Measurements from ENCODE around the gene TNK2. TPM values are rescaled to one million over a fixed set of nuclear protein-coding genes. Genes with fewer than 3 reads are reported as not detected.

TNK2 gene
- total and polyA plus RNA-seq, 2 experiments from 2014 or later, result 3.2 to 12.3 TPM

GRCh38 chr3:195835791-195836190 lies 72.6 kb downstream of the TNK2 start:
- DNase-seq, result no peak
- Histone ChIP-seq H3K9me3 (ENCODE audit: low read depth) (no peaks in the 10 kb centered on the region), H3K27ac (no peak overlapping the region), H3K9ac (no peak overlapping the region), H3K79me2 (ENCODE audit: insufficient read depth) (no peaks in the 10 kb centered on the region), H2AFZ (no peak overlapping the region), H3K36me3 (ENCODE audit: low read depth) (no peaks in the 10 kb centered on the region), H3K4me1 (ENCODE audit: insufficient read depth) (no peaks in the 10 kb centered on the region), H3K4me3 (no peak overlapping the region), H3K27me3 (replicated peaks; ENCODE audit: insufficient read depth) (peaks cover 19% of the 10 kb centered on the region), H3K9me2 (ENCODE audit: insufficient read depth) (no peaks in the 10 kb centered on the region), H3F3A (ENCODE audit: insufficient read depth) (no peaks in the 10 kb centered on the region), H3K4me2 (ENCODE audit: unreplicated experiment) (no peak overlapping the region), H4K20me1 (ENCODE audit: insufficient read depth) (no peaks in the 10 kb centered on the region)
- in situ Hi-C loops (cut with MboI), result no loop called here
- WGBS, 2 experiments (ENCODE audit: low coverage in 1 of 2, low lambda C conversion rate in 2 of 2, missing lambda C conversion rate in 2 of 2), result 58 to 71% methylated on average over 7 to 14 of the region's 14 CpGs
- no peak for TF ChIP-seq EZH2phosphoT487 (IDR thresholded peaks at IDR 0.05; ENCODE audit: insufficient read depth, low read depth)
- no peak for TF ChIP-seq EZH2 (IDR thresholded peaks at IDR 0.05; ENCODE audit: insufficient read depth, poor library complexity, severe bottlenecking)

GRCh38 chr3:195834675-195835583 lies 73.4 kb downstream of the TNK2 start:
- Histone ChIP-seq H3K79me2 (ENCODE audit: insufficient read depth) (no peaks in the 10 kb centered on the region), H3K4me1 (ENCODE audit: insufficient read depth) (no peaks in the 10 kb centered on the region), H3K9me2 (ENCODE audit: insufficient read depth) (no peaks in the 10 kb centered on the region), H3K4me2 (ENCODE audit: unreplicated experiment) (no peak overlapping the region), H3K36me3 (ENCODE audit: low read depth) (no peaks in the 10 kb centered on the region), H3K9me3 (ENCODE audit: low read depth) (no peaks in the 10 kb centered on the region), H3K9ac (no peak overlapping the region), H2AFZ (no peak overlapping the region), H3K27ac (no peak overlapping the region), H3K27me3 (replicated peaks; ENCODE audit: insufficient read depth) (peaks cover 19% of the 10 kb centered on the region), H3F3A (ENCODE audit: insufficient read depth) (no peaks in the 10 kb centered on the region), H3K4me3 (no peak overlapping the region), H4K20me1 (ENCODE audit: insufficient read depth) (no peaks in the 10 kb centered on the region)
- DNase-seq, result no peak
- TF ChIP-seq EZH2 (IDR thresholded peaks at IDR 0.05; ENCODE audit: insufficient read depth, poor library complexity, severe bottlenecking), result no peak
- TF ChIP-seq EZH2phosphoT487 (IDR thresholded peaks at IDR 0.05; ENCODE audit: insufficient read depth, low read depth), result no peak
- WGBS, 2 experiments (ENCODE audit: low coverage in 1 of 2, low lambda C conversion rate in 2 of 2, missing lambda C conversion rate in 2 of 2), result 64 to 67% methylated on average over 29 of the region's 29 CpGs
- in situ Hi-C loops (cut with MboI), result no loop called here

GRCh38 chr3:195829897-195830254 lies 78.5 kb downstream of the TNK2 start:
- H3F3A ChIP-seq (ENCODE audit: insufficient read depth), result no peaks in the 10 kb centered on the region
- no peaks in the 10 kb centered on the region for H3K9me3 ChIP-seq (ENCODE audit: low read depth)
- no peak overlapping the region for H3K4me2 ChIP-seq (ENCODE audit: unreplicated experiment)
- H2AFZ ChIP-seq, result no peak overlapping the region
- no peaks in the 10 kb centered on the region for H3K79me2 ChIP-seq (ENCODE audit: insufficient read depth)
- no peak for TF ChIP-seq EZH2 (IDR thresholded peaks at IDR 0.05; ENCODE audit: insufficient read depth, poor library complexity, severe bottlenecking)
- TF ChIP-seq EZH2phosphoT487 (IDR thresholded peaks at IDR 0.05; ENCODE audit: insufficient read depth, low read depth), result no peak
- DNase-seq, result no peak
- no peak overlapping the region for H3K9ac ChIP-seq
- 63 to 69% methylated on average over 15 to 16 of the region's 16 CpGs for WGBS, 2 experiments (ENCODE audit: low coverage in 1 of 2, low lambda C conversion rate in 2 of 2, missing lambda C conversion rate in 2 of 2)
- H3K4me1 ChIP-seq (ENCODE audit: insufficient read depth), result no peaks in the 10 kb centered on the region
- H3K36me3 ChIP-seq (ENCODE audit: low read depth), result no peaks in the 10 kb centered on the region
- H3K27ac ChIP-seq, result no peak overlapping the region
- no peaks in the 10 kb centered on the region for H3K9me2 ChIP-seq (ENCODE audit: insufficient read depth)
- in situ Hi-C loops (cut with MboI), result no loop called here
- H3K27me3 ChIP-seq (replicated peaks; ENCODE audit: insufficient read depth), result peaks cover 4% of the 10 kb centered on the region; the same call in 1 of the 2 replicates
- no peaks in the 10 kb centered on the region for H4K20me1 ChIP-seq (ENCODE audit: insufficient read depth)
- H3K4me3 ChIP-seq, result no peak overlapping the region

GRCh38 chr3:195828762-195829161 lies 79.6 kb downstream of the TNK2 start:
- no peaks in the 10 kb centered on the region for H3F3A ChIP-seq (ENCODE audit: insufficient read depth)
- 58 to 64% methylated on average over 9 of the region's 9 CpGs for WGBS, 2 experiments (ENCODE audit: low coverage in 1 of 2, low lambda C conversion rate in 2 of 2, missing lambda C conversion rate in 2 of 2)
- in situ Hi-C loops (cut with MboI), result no loop called here
- no peak overlapping the region for H3K9ac ChIP-seq
- peaks cover 7% of the 10 kb centered on the region for H3K27me3 ChIP-seq (replicated peaks; ENCODE audit: insufficient read depth)
- TF ChIP-seq EZH2 (IDR thresholded peaks at IDR 0.05; ENCODE audit: insufficient read depth, poor library complexity, severe bottlenecking), result no peak
- TF ChIP-seq EZH2phosphoT487 (IDR thresholded peaks at IDR 0.05; ENCODE audit: insufficient read depth, low read depth), result no peak
- H3K4me1 ChIP-seq (ENCODE audit: insufficient read depth), result no peaks in the 10 kb centered on the region
- no peak overlapping the region for H3K4me3 ChIP-seq
- H4K20me1 ChIP-seq (ENCODE audit: insufficient read depth), result no peaks in the 10 kb centered on the region
- no peaks in the 10 kb centered on the region for H3K9me3 ChIP-seq (ENCODE audit: low read depth)
- no peaks in the 10 kb centered on the region for H3K36me3 ChIP-seq (ENCODE audit: low read depth)
- H3K27ac ChIP-seq, result no peak overlapping the region
- DNase-seq, result no peak
- no peaks in the 10 kb centered on the region for H3K79me2 ChIP-seq (ENCODE audit: insufficient read depth)
- H3K9me2 ChIP-seq (ENCODE audit: insufficient read depth), result no peaks in the 10 kb centered on the region
- H3K4me2 ChIP-seq (ENCODE audit: unreplicated experiment), result no peak overlapping the region
- H2AFZ ChIP-seq, result no peak overlapping the region

All from GM23248 (cell line).